Chondrocyte (in vitro differentiated cells): ENCODE data around the gene SCN11A. TPM values are rescaled to one million over a fixed set of nuclear protein-coding genes. Genes with fewer than 3 reads are reported as not detected.

Source experiments
- DNase-seq: peaks from one replicate; pipeline ENCODE4 v3.0.0; 2021; ENCODE audit warnings: mixed read lengths, low spot score
- H3K27ac Mint-ChIP-seq: one replicate; pipeline ENCODE4 v1.8.0; 2021; ENCODE audit warnings: mild to moderate bottlenecking, moderate library complexity, mixed read lengths; ENCODE audit not compliant: unreplicated experiment
- H3K27me3 Mint-ChIP-seq: 2 replicates; pipeline ENCODE4 v1.8.0; 2021; ENCODE audit warnings: low read depth, mixed read lengths
- H3K36me3 Mint-ChIP-seq: 2 replicates; pipeline ENCODE4 v1.8.0; 2021; ENCODE audit warnings: low read depth, mixed read lengths
- H3K4me1 Mint-ChIP-seq: 2 replicates; pipeline ENCODE4 v1.8.0; 2021; ENCODE audit warnings: low read depth, mild to moderate bottlenecking, mixed read lengths
- H3K4me3 Mint-ChIP-seq: one replicate; pipeline ENCODE4 v1.8.0; 2021; ENCODE audit warnings: mild to moderate bottlenecking, moderate library complexity, mixed read lengths; ENCODE audit not compliant: unreplicated experiment
- H3K9me3 Mint-ChIP-seq: 2 replicates; pipeline ENCODE4 v1.8.0; 2021; ENCODE audit warnings: low read depth, mixed read lengths
- total RNA-seq: library from RNA; stranded (reverse); gene quantifications from 3 replicates; pipeline ENCODE4 v1.2.1, GENCODE V29; 2021
- TF ChIP-seq, protein P1 (sequence below): fragments of 200-600 bp; sonication (generic); IDR thresholded peaks from 2 replicates; pipeline ENCODE4 v1.5.0; 2021; ENCODE audit warnings: antibody characterized with exemption, mild to moderate bottlenecking, moderate library complexity

SCN11A gene
- total RNA-seq, 1 donor from 2014 or later, result 0.07 TPM

DNA sequence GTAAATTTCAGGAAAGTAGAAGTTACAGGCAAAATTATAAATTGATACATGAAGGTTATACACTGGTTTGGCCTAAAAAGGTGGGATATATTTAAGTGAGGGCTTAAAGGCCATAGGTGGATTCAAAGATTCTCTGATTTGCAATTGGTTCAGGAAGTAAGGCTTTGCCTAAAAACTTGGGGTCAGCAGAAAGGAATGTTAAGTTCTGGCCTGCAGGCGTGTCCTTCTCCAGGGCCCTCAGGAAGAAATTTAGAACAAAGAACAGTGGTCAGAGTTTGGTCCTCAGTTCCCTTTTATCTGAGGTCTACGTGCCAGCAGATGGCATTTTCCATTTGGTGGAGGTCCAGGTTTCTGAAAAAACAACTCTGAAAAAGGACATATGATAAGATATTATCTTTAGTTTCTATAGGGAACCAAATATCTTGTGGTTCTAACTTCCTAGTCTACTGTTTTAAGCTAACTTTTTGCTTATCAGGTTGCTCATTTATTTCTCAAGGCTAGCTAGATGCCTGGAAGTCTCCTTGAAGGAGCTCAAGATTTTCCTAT is 40.5 kb downstream of the SCN11A start:
- TF ChIP-seq, protein P1, sequence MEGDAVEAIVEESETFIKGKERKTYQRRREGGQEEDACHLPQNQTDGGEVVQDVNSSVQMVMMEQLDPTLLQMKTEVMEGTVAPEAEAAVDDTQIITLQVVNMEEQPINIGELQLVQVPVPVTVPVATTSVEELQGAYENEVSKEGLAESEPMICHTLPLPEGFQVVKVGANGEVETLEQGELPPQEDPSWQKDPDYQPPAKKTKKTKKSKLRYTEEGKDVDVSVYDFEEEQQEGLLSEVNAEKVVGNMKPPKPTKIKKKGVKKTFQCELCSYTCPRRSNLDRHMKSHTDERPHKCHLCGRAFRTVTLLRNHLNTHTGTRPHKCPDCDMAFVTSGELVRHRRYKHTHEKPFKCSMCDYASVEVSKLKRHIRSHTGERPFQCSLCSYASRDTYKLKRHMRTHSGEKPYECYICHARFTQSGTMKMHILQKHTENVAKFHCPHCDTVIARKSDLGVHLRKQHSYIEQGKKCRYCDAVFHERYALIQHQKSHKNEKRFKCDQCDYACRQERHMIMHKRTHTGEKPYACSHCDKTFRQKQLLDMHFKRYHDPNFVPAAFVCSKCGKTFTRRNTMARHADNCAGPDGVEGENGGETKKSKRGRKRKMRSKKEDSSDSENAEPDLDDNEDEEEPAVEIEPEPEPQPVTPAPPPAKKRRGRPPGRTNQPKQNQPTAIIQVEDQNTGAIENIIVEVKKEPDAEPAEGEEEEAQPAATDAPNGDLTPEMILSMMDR, result no peak
- H3K27me3 Mint-ChIP-seq, result peaks cover 19% of the 10 kb centered on the region
- no peaks in the 10 kb centered on the region for H3K36me3 Mint-ChIP-seq
- H3K9me3 Mint-ChIP-seq, result peaks cover 6% of the 10 kb centered on the region
- DNase-seq, result no peak
- H3K4me1 Mint-ChIP-seq, result no peaks in the 10 kb centered on the region
- H3K27ac Mint-ChIP-seq, result no peak overlapping the region
- no peak overlapping the region for H3K4me3 Mint-ChIP-seq

DNA sequence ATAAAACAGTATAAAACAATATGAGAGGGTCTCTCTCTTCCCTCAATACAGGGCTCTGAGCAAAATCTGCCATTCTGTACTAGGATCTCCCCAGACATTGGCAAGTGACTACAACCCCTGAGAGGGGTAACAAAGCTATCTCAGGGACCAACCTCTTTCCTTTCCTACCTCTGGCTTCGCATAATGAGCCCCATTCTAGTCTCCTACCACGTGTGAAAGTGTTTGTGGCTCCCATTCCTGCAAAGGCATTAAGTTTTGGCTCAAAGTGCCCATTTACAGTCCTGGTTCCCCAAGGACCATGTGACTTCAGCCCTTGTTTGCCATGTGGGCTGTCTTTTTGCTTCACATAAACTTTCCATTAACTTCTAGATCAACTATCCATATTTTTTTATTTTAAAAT is 46.4 kb downstream of the SCN11A start:
- H3K4me1 Mint-ChIP-seq, result peaks cover 3% of the 10 kb centered on the region
- H3K9me3 Mint-ChIP-seq, result peaks cover 6% of the 10 kb centered on the region
- H3K4me3 Mint-ChIP-seq, result no peak overlapping the region
- H3K36me3 Mint-ChIP-seq, result no peaks in the 10 kb centered on the region
- TF ChIP-seq, protein P1, result no peak
- peaks cover 12% of the 10 kb centered on the region for H3K27me3 Mint-ChIP-seq
- peak overlapping the region; percentile 49 for H3K27ac Mint-ChIP-seq
- no peak for DNase-seq

Other genes with a start within 250 kb of the SCN11A start
- gene SCN10A, start 235.7 kb downstream of the SCN11A start, total RNA-seq, result not detected in 3 replicates
- 23.2 to 35.6 TPM (median 31.8 TPM) in 3 replicates for gene WDR48, start 72 bp upstream of the SCN11A start, total RNA-seq
- 52.8 to 60.9 TPM (median 54.2 TPM) in 3 replicates for gene GORASP1, start 55.7 kb upstream of the SCN11A start, total RNA-seq
- gene TTC21A, start 55.7 kb upstream of the SCN11A start, total RNA-seq, result 4.5 to 8.1 TPM (median 6.2 TPM) in 3 replicates
- 15.2 to 22.3 TPM (median 21.2 TPM) in 3 replicates for gene CSRNP1, start 101.6 kb upstream of the SCN11A start, total RNA-seq
- 0.10 TPM in 2 of 3 replicates, not detected in the other for gene XIRP1, start 140.7 kb upstream of the SCN11A start, total RNA-seq
- 0.12 TPM in 1 of 3 replicates, not detected in the others for gene CX3CR1, start 228.1 kb upstream of the SCN11A start, total RNA-seq